ENCODE measurements around the gene WDR76. TPM values are rescaled to one million over a fixed set of nuclear protein-coding genes. Genes with fewer than 3 reads are reported as not detected.

The WDR76 gene
- total RNA-seq, 4 donors from 2014 or later = 4.7 to 9.7 (median 6.8) TPM

GRCh38 chr15:43828061-43828657, 1.4 kb downstream of the WDR76 start:
- no peak for TF ChIP-seq CTCF (IDR thresholded peaks at IDR 0.05; ENCODE audit: low read depth)

DNA sequence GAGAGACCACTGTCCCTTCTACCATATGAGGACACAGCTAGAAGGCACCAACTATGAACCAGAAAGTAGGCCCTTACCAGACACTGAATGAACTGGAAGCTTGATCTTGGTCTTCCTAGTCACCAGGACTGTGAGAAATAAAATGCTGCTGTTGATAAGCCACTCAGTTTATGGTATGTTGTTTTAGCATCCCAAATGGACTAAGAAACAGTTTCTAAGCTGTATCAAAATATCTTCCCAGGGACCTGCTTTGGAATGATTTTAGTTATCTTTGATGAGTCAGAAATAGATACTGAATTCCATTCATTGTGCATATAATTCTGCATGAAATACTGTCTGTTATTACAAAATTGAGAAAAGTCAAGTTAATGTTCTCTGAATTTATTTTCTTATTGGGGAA, 18.6 kb downstream of the WDR76 start:
- no peak for TF ChIP-seq CTCF (IDR thresholded peaks at IDR 0.05; ENCODE audit: low read depth)

GRCh38 chr15:43851251-43851650, 24.4 kb downstream of the WDR76 start:
- TF ChIP-seq CTCF (IDR thresholded peaks at IDR 0.05; ENCODE audit: low read depth) = no peak

- no peak for TF ChIP-seq CTCF (IDR thresholded peaks at IDR 0.05; ENCODE audit: low read depth)
Measured at GRCh38 chr15:43852607-43853006, 25.8 kb downstream of the WDR76 start.

GRCh38 chr15:43854801-43855200, 28.0 kb downstream of the WDR76 start:
- no peak for TF ChIP-seq CTCF (IDR thresholded peaks at IDR 0.05; ENCODE audit: low read depth)

DNA sequence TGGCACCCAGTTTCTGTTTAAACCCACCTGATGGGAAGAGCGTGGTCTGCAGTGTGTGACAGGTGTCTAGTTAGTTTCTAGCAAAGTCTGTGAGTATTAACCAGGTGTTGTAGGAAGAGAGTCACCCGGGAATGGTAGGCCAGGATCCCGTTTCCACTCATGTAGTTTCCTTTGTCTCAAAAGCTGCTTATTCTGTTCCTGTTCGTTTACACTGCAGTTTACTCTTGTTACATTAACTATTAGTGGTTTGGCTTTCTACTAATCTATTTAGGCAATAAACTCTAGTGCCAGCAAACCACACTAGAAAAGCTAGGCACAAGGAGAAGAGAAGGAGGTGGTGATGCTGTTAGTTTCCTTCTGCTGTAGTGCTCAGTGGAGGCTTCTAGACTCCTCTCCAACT, 32.7 kb downstream of the WDR76 start:
- TF ChIP-seq CTCF (IDR thresholded peaks at IDR 0.05; ENCODE audit: low read depth) = no peak

DNA sequence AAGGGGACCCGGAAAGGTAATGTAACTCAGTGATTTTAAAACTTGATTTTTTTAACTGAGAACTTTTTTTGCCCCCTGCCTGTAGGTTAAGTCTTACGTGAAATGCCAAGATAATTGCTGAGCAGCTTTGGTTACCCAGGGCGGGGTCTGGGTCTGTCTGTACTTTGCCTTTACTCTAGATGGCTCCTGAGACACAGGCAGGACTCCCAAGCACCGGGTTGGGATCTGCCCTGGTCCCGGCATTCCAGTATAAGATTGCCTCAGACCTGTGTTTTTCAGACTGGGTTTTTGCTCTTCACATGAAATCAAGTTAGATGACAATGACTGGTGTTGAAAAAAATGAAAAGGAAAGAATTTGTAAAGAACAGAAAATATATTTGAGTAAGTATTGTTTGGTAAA, 40.3 kb downstream of the WDR76 start:
- TF ChIP-seq CTCF (IDR thresholded peaks at IDR 0.05; ENCODE audit: low read depth) = no peak

Measured in subcutaneous adipose tissue (tissue), 4 donors.